Epithelial cell of esophagus (primary cell): ENCODE measurements around the gene ENDOD1.

Experiments used
- DNase-seq: peaks from one replicate; pipeline ENCODE4 v3.0.0; 2010; ENCODE audit warnings: low read depth
- H3K4me3 ChIP-seq: 2 replicates; pipeline ENCODE4 v1.5.1; 2011; ENCODE audit warnings: mild to moderate bottlenecking, low read length, control low read depth
- TF ChIP-seq, protein P1 (sequence below): IDR thresholded peaks from 2 replicates; pipeline ENCODE4 v1.5.1; 2011; ENCODE audit warnings: low read depth, mild to moderate bottlenecking, low read length, control low read depth, inconsistent platforms; ENCODE audit not compliant: insufficient read depth; ENCODE audit errors: missing control alignments

Gene ENDOD1

DNA sequence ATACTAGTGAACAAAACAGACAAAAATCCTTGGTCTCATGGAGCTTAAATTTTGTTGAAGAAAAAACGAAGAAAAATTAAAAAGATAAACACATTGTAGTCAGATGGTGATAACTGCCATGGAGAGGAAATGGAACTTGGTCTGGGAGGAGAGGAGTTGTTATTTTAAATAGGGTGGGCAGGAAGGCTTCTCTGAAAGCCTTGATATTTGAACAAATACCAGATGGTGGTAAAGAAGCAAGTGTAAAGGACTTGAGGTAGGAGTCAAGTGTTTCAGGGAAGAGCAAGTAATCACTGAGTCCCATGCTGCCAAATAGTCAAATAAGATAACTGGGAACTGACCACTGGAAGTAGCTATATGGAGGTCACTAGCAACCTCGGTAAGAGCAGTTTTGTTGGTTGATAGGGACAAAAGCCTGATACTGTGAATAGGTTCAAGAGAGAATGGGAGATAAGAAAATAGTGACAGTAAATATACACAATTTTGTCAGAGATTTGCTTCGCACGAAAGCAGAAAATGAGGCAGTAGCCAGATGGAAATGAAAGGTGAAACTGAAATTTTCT, 86.3 kb downstream of the ENDOD1 start:
- TF ChIP-seq, protein P1, sequence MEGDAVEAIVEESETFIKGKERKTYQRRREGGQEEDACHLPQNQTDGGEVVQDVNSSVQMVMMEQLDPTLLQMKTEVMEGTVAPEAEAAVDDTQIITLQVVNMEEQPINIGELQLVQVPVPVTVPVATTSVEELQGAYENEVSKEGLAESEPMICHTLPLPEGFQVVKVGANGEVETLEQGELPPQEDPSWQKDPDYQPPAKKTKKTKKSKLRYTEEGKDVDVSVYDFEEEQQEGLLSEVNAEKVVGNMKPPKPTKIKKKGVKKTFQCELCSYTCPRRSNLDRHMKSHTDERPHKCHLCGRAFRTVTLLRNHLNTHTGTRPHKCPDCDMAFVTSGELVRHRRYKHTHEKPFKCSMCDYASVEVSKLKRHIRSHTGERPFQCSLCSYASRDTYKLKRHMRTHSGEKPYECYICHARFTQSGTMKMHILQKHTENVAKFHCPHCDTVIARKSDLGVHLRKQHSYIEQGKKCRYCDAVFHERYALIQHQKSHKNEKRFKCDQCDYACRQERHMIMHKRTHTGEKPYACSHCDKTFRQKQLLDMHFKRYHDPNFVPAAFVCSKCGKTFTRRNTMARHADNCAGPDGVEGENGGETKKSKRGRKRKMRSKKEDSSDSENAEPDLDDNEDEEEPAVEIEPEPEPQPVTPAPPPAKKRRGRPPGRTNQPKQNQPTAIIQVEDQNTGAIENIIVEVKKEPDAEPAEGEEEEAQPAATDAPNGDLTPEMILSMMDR, result no peak
- no peak for DNase-seq
- H3K4me3 ChIP-seq, result no peak overlapping the region
